Measurements from ENCODE around the gene DMRTC2.

DNA sequence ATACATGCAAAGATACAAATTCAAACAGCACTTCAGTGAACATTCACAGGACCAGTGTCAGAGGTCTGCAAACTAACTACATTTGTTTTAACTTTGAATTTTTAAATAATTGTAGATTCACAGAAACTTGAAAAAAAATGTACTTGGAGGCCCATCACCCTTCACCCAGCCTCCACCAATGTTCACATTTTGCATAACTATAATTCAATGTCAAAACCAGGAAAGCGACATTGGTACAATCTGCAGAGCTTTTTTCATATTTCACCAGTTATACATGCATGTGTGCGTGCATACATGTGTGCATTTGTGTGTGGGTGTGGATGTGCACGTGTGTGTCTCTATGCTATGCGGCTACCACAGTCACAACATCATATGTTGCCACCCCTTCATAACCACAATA is 29.5 kb upstream of the DMRTC2 start:
- TF ChIP-seq, protein P1, sequence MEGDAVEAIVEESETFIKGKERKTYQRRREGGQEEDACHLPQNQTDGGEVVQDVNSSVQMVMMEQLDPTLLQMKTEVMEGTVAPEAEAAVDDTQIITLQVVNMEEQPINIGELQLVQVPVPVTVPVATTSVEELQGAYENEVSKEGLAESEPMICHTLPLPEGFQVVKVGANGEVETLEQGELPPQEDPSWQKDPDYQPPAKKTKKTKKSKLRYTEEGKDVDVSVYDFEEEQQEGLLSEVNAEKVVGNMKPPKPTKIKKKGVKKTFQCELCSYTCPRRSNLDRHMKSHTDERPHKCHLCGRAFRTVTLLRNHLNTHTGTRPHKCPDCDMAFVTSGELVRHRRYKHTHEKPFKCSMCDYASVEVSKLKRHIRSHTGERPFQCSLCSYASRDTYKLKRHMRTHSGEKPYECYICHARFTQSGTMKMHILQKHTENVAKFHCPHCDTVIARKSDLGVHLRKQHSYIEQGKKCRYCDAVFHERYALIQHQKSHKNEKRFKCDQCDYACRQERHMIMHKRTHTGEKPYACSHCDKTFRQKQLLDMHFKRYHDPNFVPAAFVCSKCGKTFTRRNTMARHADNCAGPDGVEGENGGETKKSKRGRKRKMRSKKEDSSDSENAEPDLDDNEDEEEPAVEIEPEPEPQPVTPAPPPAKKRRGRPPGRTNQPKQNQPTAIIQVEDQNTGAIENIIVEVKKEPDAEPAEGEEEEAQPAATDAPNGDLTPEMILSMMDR (IDR thresholded peaks at IDR 0.05; ENCODE audit: low read depth, low read length, poor library complexity, severe bottlenecking), result no peak
- no peak for TF ChIP-seq EZH2phosphoT487 (IDR thresholded peaks at IDR 0.05; ENCODE audit: borderline replicate concordance, low read length)

Data from DOHH2 (cell line).